ENCODE results near the gene FAAP24.
"Not testable (repeated sequence)": the region's sequence is repeated elsewhere in the genome, so short reads cannot be mapped to it uniquely, and the experiment has no call there.

The FAAP24 gene, protein sequence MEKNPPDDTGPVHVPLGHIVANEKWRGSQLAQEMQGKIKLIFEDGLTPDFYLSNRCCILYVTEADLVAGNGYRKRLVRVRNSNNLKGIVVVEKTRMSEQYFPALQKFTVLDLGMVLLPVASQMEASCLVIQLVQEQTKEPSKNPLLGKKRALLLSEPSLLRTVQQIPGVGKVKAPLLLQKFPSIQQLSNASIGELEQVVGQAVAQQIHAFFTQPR

DNA sequence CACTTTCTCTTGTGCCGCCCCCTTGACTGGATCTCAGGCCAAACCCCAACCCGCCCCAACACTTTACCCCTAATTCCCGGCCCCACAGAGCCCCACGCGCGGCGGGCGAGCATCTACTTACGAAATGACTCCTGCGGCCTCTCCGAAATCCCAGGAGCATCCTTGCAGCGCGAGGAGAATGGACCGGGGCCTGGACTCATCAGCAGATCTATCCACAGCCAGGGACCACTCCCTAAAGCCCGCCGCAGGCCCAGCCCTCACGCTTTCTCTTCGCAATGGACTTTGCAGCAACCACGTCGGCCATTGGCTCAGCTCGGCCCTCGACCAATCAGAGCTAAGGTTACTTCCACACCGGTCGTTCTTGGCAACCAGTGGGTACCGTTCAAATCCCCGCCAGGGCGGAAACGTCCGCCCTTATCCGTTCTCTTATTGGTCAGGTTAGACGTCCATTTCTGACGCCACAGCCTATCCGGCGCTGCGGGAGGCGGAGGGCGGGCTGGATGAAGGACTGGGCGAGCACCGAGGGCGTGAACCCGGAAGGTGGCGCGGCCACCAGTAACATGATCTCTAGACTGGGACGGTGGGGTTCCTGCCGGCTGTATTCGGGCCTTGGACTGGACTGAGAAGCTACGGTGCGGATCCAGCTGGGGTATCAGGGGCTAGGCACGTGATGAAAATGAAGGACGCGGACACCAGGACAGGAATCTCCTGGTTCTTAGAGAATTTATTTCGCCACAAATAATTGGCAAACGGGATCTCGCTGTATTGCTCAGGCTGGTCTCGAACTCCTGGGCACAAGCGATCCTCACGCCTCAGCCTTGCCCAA is at the start of gene FAAP24, which contains the start of gene CEP89:
TSS of gene FAAP24 (plus strand) at position 528 of the 826 bp plus-strand sequence. CDS start 955 bp downstream, outside the sequence.
TSS of gene CEP89 (minus strand) at position 244 of the 826 bp plus-strand sequence. CDS start at position 160, 84 bp downstream.
- DNase-seq, result peak; percentile 90

- no peak for DNase-seq
These were observed 47.8 kb upstream of the FAAP24 start for GRCh38 chr19:32924200-32924599.

DNA sequence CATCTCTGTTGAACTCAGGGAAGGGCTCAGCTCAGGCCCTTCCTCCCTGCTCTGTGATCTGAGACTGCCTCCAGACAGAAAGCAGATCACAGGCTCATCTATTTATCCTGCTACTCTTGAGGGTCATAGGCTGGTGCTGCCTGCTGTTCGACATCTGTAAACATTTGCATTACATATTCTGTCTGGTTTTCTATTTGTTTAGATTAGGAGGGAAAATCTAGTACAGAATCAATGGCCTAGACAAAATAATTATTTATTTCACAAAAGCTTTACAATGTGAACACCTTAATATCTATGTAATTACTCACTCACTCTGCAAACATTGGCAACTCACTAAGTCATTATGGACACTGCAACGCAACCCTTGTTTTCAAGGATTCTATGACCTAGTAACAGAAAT is 43.2 kb upstream of the FAAP24 start:
- no peak for DNase-seq

GRCh38 chr19:32930567-32930966 is 41.5 kb upstream of the FAAP24 start:
- DNase-seq, result no peak

- no peak for DNase-seq
These were observed 38.5 kb upstream of the FAAP24 start for GRCh38 chr19:32933571-32933970.

DNA sequence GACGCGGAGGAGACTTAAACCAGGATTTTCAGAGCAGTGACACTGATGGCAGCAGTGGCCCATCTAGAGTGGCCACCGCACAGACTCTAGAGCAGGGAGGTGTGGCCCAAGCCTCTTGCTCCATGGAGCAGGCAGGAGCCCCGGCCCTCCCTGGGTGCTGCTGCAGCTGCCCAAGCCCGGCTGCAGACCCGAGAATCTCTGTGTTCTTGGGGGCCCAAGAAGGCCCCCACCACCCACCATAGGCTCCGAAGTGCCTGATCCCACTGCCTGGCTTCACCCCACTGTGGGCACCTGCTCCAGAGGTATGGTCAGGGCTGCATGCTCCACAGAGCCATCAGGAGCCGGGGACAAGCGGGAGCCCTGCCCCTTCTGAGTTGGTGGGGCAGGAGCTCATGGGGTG is 36.4 kb upstream of the FAAP24 start:
- no peak for DNase-seq

- no peak for DNase-seq
These were observed 36.0 kb upstream of the FAAP24 start for GRCh38 chr19:32936065-32936464.

- DNase-seq, result not testable (repeated sequence)
These were observed 30.8 kb upstream of the FAAP24 start for GRCh38 chr19:32941273-32941672.

GRCh38 chr19:32945260-32945659 is 26.8 kb upstream of the FAAP24 start:
- DNase-seq, result no peak

- no peak for DNase-seq
These were observed 5.3 kb upstream of the FAAP24 start for GRCh38 chr19:32966750-32967149.

GRCh38 chr19:32969549-32969948 is 2.5 kb upstream of the FAAP24 start:
- no peak for DNase-seq

- no peak for DNase-seq
These were observed 938 bp upstream of the FAAP24 start for GRCh38 chr19:32971012-32971595.

GRCh38 chr19:32976223-32976805 is 4.3 kb downstream of the FAAP24 start:
- peak; percentile 11 for DNase-seq

GRCh38 chr19:32977280-32977679 is 5.2 kb downstream of the FAAP24 start:
- DNase-seq, result no peak

DNA sequence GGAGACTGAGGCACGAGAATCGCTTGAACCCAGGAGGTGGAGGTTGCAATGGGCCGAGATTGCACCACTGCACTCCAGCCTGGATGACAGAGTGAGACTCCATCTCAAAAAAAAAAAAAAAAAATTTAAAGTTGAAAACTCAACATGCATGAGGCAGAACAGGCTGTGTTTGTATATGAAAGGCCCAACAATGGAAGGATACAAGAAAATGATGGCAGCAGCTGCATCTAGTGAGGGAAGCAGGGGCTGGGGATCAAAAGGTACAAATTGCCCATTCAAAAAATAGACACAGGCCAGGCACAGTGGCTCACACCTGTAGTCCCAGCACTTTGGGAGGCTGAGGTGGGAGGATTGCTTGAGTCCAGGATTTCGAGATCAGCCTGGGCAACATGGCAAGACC is 5.8 kb downstream of the FAAP24 start:
- not testable (repeated sequence) for DNase-seq

GRCh38 chr19:32979807-32980206 is 7.8 kb downstream of the FAAP24 start:
- DNase-seq, result not testable (repeated sequence)

DNA sequence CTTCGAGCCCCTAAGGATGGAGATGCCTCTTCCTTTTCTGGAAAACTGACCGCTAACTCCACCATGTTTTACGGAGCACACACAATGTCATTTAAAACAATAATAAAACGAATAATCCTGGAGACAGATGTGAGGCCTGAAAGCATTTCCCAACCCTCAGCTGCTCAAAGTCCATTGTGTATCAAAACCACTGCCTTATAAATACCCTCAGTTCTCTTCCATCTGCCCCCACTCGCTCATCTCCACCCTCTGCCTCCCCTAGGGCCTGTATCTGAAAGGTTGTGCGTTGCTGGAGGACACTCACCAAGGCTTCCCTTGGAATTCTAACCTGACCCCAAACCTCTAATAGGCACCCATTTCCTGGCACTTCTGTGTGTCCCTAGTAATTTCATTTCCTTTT is 10.4 kb downstream of the FAAP24 start:
- DNase-seq, result not testable (repeated sequence)

DNA sequence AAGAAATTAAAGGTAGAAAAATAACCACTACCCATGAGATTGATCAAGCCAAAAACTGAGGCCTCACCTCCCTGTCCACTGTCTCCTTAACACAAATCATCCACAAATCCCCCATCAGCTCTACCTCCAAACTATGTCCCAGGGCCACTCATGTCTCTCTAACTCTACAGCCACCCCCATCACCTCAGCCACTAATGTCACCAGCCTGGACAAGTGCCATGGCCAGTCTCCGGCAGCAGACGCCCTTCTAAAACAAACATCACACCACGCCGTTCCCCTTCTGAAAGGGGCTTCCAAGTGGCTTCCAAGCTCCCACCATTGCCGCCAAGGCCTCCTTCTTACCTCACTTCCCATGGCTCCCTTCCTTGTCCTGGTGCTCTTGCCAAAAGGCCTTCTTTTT is 16.2 kb downstream of the FAAP24 start:
- not testable (repeated sequence) for DNase-seq

GRCh38 chr19:32988724-32989123 is 16.7 kb downstream of the FAAP24 start:
- DNase-seq, result no peak

DNA sequence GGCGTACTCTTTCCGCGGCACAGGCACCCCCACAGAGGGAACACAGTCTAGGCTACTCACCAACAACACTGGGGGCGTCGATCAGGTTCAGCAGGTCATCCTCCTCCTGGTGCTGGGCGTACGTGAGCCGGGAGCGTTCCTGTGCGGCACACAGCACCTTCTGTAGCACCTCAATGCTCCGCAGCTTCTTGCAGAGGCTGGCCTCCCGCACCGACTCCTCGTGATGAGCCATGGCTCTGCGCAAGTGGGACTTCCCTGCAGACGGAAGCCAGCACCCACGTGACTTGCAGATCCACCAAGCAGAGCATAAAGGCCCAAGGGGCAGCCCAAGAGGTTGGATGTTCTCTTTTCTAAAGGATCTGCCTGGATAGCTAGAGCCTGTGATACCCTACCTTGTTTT is 23.9 kb downstream of the FAAP24 start:
- DNase-seq, result not testable (repeated sequence)

- DNase-seq, result not testable (repeated sequence)
These were observed 25.0 kb downstream of the FAAP24 start for GRCh38 chr19:32997061-32997464.

- no peak for DNase-seq
These were observed 25.8 kb downstream of the FAAP24 start for GRCh38 chr19:32997716-32998355.

DNA sequence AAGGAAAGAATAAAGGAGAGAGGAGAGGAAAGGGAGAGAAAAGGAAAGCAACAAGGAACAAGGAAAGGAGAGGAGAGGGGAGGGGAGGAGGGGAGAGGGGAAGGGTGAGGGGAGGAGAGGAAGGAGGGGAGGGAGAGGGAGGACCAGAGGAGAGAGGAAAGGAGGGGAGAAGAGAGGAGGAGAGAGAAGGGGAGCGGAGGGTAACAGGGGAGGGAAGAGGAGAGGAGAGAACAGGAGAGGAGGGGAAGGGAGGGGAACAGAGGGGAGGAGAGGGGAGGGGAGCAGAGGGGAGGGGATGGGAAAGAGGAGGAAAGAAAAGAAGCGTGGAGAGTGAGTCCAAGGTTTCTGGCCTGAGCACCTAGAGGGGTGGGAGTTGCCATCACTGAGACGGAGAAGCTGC is 26.7 kb downstream of the FAAP24 start:
- DNase-seq, result no peak
